IMR-90 (cell line): Measurements from ENCODE around the gene CFAP58.

Experiments
- CEBPB ChIP-seq: IDR thresholded peaks from 2 replicates; pipeline ENCODE4 v1.6.1; 2012; ENCODE audit warnings: low read depth, low read length, improper control_type of control experiment
- CTCF ChIP-seq: conservative IDR thresholded peaks from 2 replicates; pipeline ENCODE4 v1.5.1; 2012; ENCODE audit warnings: mild to moderate bottlenecking, low read depth, low read length, improper control_type of control experiment
- MAZ ChIP-seq: IDR thresholded peaks from 2 replicates; pipeline ENCODE4 v1.6.1; 2012; ENCODE audit warnings: low read depth, mild to moderate bottlenecking, low read length, improper control_type of control experiment, moderate library complexity, borderline replicate concordance
- POLR2A ChIP-seq: IDR thresholded peaks from 2 replicates; pipeline ENCODE4 v1.6.1; 2012; ENCODE audit warnings: mild to moderate bottlenecking, low read depth, low read length
- RFX5 ChIP-seq: IDR thresholded peaks from 2 replicates; pipeline ENCODE4 v1.8.0; 2012; ENCODE audit warnings: low read depth, mild to moderate bottlenecking, low read length, moderate library complexity
- SMC3 ChIP-seq: fragments of 150-350 bp; IDR thresholded peaks from 2 replicates; pipeline ENCODE4 v1.6.1; 2016; ENCODE audit warnings: low read depth, mild to moderate bottlenecking, antibody characterized with exemption, low read length, moderate library complexity

- TF ChIP-seq POLR2A: no peak
- no peak for TF ChIP-seq CTCF
- no peak for TF ChIP-seq SMC3
- no peak for TF ChIP-seq CEBPB
- no peak for TF ChIP-seq MAZ
- TF ChIP-seq RFX5: no peak
Measured at GRCh38 chr10:104323760-104324201, 29.9 kb upstream of the CFAP58 start.
